OCI-LY3 (cell line): ENCODE results near the gene PLA2G4D.

ENCODE experiments used
- EZH2phosphoT487 ChIP-seq: fragments of 200-600 bp; shearing (Covaris generic); IDR thresholded peaks from 2 replicates; pipeline ENCODE4 v1.6.1; 2018; ENCODE audit warnings: antibody characterized with exemption, mixed run types, low read depth
- TF ChIP-seq, protein P1 (sequence below): fragments of 200-600, 300-600 bp; sonication (generic); IDR thresholded peaks from 2 replicates; pipeline ENCODE4 v1.5.1; 2014; ENCODE audit warnings: antibody characterized with exemption, low read length, low read depth

DNA sequence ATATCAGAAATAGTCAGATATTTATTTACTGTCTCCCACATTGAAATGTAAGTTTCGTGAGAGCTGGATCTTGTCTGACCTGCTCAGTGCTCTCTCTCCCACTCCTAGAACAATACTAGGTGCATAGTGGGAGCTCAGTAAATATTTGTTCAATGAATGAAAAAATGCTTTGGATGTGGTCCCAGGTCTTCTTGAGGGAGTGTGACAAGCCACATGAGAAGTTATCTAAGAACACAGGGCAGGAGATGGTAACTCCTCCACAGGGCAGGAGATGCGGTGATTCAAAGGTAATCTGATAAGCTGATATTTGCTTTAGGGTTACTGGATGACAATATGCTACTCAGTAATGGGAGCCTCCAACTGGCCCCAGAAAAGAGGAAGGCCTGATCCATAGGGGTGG, 47.8 kb downstream of the PLA2G4D start:
- TF ChIP-seq, protein P1, sequence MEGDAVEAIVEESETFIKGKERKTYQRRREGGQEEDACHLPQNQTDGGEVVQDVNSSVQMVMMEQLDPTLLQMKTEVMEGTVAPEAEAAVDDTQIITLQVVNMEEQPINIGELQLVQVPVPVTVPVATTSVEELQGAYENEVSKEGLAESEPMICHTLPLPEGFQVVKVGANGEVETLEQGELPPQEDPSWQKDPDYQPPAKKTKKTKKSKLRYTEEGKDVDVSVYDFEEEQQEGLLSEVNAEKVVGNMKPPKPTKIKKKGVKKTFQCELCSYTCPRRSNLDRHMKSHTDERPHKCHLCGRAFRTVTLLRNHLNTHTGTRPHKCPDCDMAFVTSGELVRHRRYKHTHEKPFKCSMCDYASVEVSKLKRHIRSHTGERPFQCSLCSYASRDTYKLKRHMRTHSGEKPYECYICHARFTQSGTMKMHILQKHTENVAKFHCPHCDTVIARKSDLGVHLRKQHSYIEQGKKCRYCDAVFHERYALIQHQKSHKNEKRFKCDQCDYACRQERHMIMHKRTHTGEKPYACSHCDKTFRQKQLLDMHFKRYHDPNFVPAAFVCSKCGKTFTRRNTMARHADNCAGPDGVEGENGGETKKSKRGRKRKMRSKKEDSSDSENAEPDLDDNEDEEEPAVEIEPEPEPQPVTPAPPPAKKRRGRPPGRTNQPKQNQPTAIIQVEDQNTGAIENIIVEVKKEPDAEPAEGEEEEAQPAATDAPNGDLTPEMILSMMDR, result no peak
- no peak for TF ChIP-seq EZH2phosphoT487
